GM23338 (cell line): ENCODE data around the gene MMD. TPM values are rescaled to one million over a fixed set of nuclear protein-coding genes. Genes with fewer than 3 reads are reported as not detected.

Experiments used
- ATAC-seq: fragments of 200-7000 bp; cut with Tn5 transposase; 3 replicates; pipeline ENCODE4 v1.9.1; 2020
- DNase-seq: peaks from one replicate; pipeline ENCODE4 v3.0.0-alpha.2; 2015; ENCODE audit warnings: low spot score
- H2AFZ ChIP-seq: fragments of 200-600 bp; sonication (generic); 2 replicates; pipeline ENCODE4 v1.8.0; 2016; ENCODE audit warnings: antibody characterized with exemption, mild to moderate bottlenecking, moderate library complexity
- H3F3A ChIP-seq: fragments of 200-600 bp; sonication (generic); replicated peaks from 2 replicates; pipeline ENCODE4 v1.8.0; 2017; ENCODE audit warnings: antibody characterized with exemption, mixed run types, low read depth
- H3K27ac ChIP-seq: fragments of 200-600 bp; sonication (generic); 2 replicates; pipeline ENCODE4 v1.6.1; 2016; ENCODE audit warnings: low read depth
- H3K27me3 ChIP-seq: fragments of 200-600 bp; sonication (generic); 2 replicates; pipeline ENCODE4 v1.8.0; 2016; ENCODE audit warnings: mild to moderate bottlenecking, mixed run types, moderate library complexity; ENCODE audit not compliant: insufficient read depth
- H3K36me3 ChIP-seq: fragments of 200-600 bp; sonication (generic); 2 replicates; pipeline ENCODE4 v1.8.0; 2016; ENCODE audit warnings: mild to moderate bottlenecking; ENCODE audit not compliant: insufficient read depth
- H3K4me1 ChIP-seq: fragments of 200-600 bp; sonication (generic); 2 replicates; pipeline ENCODE4 v1.8.0; 2016; ENCODE audit warnings: mild to moderate bottlenecking, moderate library complexity; ENCODE audit not compliant: insufficient read depth
- H3K4me2 ChIP-seq: fragments of 200-600 bp; sonication (generic); 2 replicates; pipeline ENCODE4 v1.7.1; 2017; ENCODE audit warnings: mixed run types
- H3K4me3 ChIP-seq: fragments of 200-600 bp; sonication (generic); 2 replicates; pipeline ENCODE4 v1.6.1; 2016; ENCODE audit warnings: mixed run types
- H3K79me2 ChIP-seq: fragments of 200-600 bp; sonication (generic); replicated peaks from 2 replicates; pipeline ENCODE4 v1.8.0; 2017; ENCODE audit warnings: mild to moderate bottlenecking; ENCODE audit not compliant: insufficient read depth
- H3K9me2 ChIP-seq: fragments of 200-600 bp; sonication (generic); 2 replicates; pipeline ENCODE4 v1.8.0; 2017; ENCODE audit not compliant: insufficient read depth
- H4K20me1 ChIP-seq: fragments of 200-600 bp; sonication (generic); replicated peaks from 2 replicates; pipeline ENCODE4 v1.8.0; 2017; ENCODE audit warnings: mild to moderate bottlenecking; ENCODE audit not compliant: insufficient read depth
- H3K27ac Mint-ChIP-seq: 2 replicates; pipeline ENCODE4 v1.8.0; 2020; ENCODE audit warnings: inconsistent platforms, mild to moderate bottlenecking, moderate library complexity, mixed read lengths
- H3K27me3 Mint-ChIP-seq: 3 replicates; pipeline ENCODE4 v1.8.0; 2022; ENCODE audit warnings: low read depth, mild to moderate bottlenecking, moderate library complexity, mixed read lengths, inconsistent platforms; ENCODE audit not compliant: insufficient read depth, poor library complexity
- H3K36me3 Mint-ChIP-seq: 3 replicates; pipeline ENCODE4 v1.8.0; 2021; ENCODE audit warnings: low read depth, mild to moderate bottlenecking, inconsistent platforms, moderate library complexity, mixed read lengths
- H3K4me1 Mint-ChIP-seq: 3 replicates; pipeline ENCODE4 v1.8.0; 2020; ENCODE audit warnings: mild to moderate bottlenecking, inconsistent platforms, mixed read lengths
- H3K4me3 Mint-ChIP-seq: 3 replicates; pipeline ENCODE4 v1.8.0; 2021; ENCODE audit warnings: moderate library complexity, mild to moderate bottlenecking, inconsistent platforms, mixed read lengths
- H3K9me3 Mint-ChIP-seq: 3 replicates; pipeline ENCODE4 v1.8.0; 2020; ENCODE audit warnings: moderate library complexity, mild to moderate bottlenecking, inconsistent platforms, mixed read lengths
- CREB1 ChIP-seq: fragments of 250-450 bp; sonication (Bioruptor Pico); IDR thresholded peaks from 2 replicates; pipeline ENCODE4 v1.5.0; 2020; ENCODE audit warnings: low read depth, mild to moderate bottlenecking, moderate library complexity
- EZH2 ChIP-seq: fragments of 200-600 bp; sonication (generic); IDR thresholded peaks from one replicate; pipeline ENCODE4 v1.8.0; 2017; ENCODE audit warnings: antibody characterized with exemption, mild to moderate bottlenecking, low read depth; ENCODE audit not compliant: unreplicated experiment
- EZH2phosphoT487 ChIP-seq: fragments of 200-600 bp; sonication (generic); IDR thresholded peaks from one replicate; pipeline ENCODE4 v1.8.1; 2018; ENCODE audit warnings: antibody characterized with exemption; ENCODE audit not compliant: unreplicated experiment
- JUNB ChIP-seq: IDR thresholded peaks from one replicate; pipeline ENCODE4 v1.6.1; 2016; ENCODE audit warnings: antibody characterized with exemption; ENCODE audit not compliant: unreplicated experiment
- NANOG ChIP-seq: IDR thresholded peaks from 2 replicates; pipeline ENCODE4 v1.6.1; 2016; ENCODE audit warnings: antibody characterized with exemption, borderline replicate concordance
- POLR2AphosphoS5 ChIP-seq: IDR thresholded peaks from 2 replicates; pipeline ENCODE4 v1.6.1; 2016; ENCODE audit warnings: antibody characterized with exemption, low read depth
- STAT1 ChIP-seq: IDR thresholded peaks from one replicate; pipeline ENCODE4 v1.6.1; 2016; ENCODE audit warnings: antibody characterized with exemption; ENCODE audit not compliant: unreplicated experiment
- ZNF114 ChIP-seq: fragments of 250-450 bp; sonication (Bioruptor Pico); IDR thresholded peaks from 2 replicates; pipeline ENCODE4 v1.5.0; 2020; ENCODE audit warnings: mild to moderate bottlenecking, moderate library complexity
- ZNF331 ChIP-seq: fragments of 250-450 bp; sonication (Bioruptor Pico); IDR thresholded peaks from 2 replicates; pipeline ENCODE4 v1.5.0; 2020; ENCODE audit warnings: low read depth, mild to moderate bottlenecking, moderate library complexity
- polyA plus RNA-seq: library from polyadenylated mRNA; unstranded; fragments of >200 nt; fragmentation: Nextera tagmentation; extraction: Ambion mirVana; gene quantifications from 2 replicates; pipeline ENCODE4 v1.2.1, GENCODE V29; 2016
- total RNA-seq: library from RNA; depleted of rRNA; stranded (reverse); fragments of >200 nt; shearing (Covaris generic); gene quantifications from 2 replicates; pipeline ENCODE4 v1.2.3, GENCODE V29; 2014
- TF ChIP-seq, protein P1 (sequence below): IDR thresholded peaks from one replicate; pipeline ENCODE4 v1.6.1; 2018; ENCODE audit warnings: antibody characterized with exemption; ENCODE audit not compliant: unreplicated experiment
- TF ChIP-seq, protein P2 (sequence below), 2 experiments: fragments of 200-600 bp in 1 of 2; sonication (generic) in 1 of 2; conservative IDR thresholded peaks; 2 replicates each; pipeline versions ENCODE4 v1.5.1 to v1.6.1; 2016 to 2017; ENCODE audit warnings: antibody characterized with exemption in 2 of 2, low read depth in 2 of 2, mild to moderate bottlenecking in 2 of 2, moderate library complexity in 1 of 2
- TF ChIP-seq, protein P3 (sequence below): IDR thresholded peaks from 2 replicates; pipeline ENCODE4 v1.6.1; 2016; ENCODE audit warnings: antibody characterized with exemption
- TF ChIP-seq, protein P4 (sequence below): fragments of 250-450 bp; sonication (Bioruptor Pico); IDR thresholded peaks from 2 replicates; pipeline ENCODE4 v1.5.0; 2020; ENCODE audit warnings: mild to moderate bottlenecking, moderate library complexity

Gene MMD
- total and polyA plus RNA-seq, 2 experiments from 2014 or later, result 46.4 to 47.0 TPM

DNA sequence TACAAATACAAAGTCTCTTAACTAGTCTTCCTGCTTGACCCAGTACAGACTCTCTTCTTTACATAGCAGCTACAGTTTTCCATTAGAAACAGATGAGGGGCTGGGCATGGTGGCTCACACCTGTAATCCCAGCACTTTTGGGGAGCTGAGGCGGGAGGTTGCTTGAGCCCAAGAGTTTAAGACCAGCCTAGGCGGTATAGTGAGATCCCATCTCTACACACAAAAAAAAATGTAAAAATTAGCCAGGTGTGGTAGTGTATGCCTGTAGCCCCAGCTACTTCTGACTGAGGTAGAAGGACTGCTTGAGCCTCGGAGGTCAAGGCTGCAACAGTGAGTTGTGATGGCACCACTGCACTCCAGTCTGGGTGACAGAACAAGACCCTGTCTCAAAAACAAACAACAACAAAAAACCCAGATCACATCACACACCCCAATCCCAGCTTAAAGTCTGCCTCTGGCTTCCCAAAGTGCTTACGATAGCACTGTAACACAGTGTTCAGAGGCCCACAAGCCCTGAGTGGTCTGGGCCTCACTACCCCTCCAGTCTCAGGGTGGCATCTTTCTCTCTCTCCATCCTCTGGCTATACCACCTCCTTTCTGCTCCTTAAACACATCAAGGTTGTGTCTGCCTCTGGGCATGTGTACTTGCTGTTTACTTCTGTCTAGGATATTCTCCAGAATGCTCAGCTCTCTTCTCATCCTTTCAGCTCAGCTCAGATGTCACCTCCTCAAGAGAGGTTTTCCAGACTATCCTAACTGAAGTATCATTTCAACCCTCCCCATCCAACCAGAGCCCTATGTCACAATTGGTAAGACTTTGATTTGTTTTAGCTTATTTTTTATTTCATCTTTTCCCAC is 4.0 kb downstream of the MMD start:
- TF ChIP-seq JUNB, result no peak
- no peak for TF ChIP-seq CREB1
- no peak for TF ChIP-seq EZH2
- TF ChIP-seq, protein P1, sequence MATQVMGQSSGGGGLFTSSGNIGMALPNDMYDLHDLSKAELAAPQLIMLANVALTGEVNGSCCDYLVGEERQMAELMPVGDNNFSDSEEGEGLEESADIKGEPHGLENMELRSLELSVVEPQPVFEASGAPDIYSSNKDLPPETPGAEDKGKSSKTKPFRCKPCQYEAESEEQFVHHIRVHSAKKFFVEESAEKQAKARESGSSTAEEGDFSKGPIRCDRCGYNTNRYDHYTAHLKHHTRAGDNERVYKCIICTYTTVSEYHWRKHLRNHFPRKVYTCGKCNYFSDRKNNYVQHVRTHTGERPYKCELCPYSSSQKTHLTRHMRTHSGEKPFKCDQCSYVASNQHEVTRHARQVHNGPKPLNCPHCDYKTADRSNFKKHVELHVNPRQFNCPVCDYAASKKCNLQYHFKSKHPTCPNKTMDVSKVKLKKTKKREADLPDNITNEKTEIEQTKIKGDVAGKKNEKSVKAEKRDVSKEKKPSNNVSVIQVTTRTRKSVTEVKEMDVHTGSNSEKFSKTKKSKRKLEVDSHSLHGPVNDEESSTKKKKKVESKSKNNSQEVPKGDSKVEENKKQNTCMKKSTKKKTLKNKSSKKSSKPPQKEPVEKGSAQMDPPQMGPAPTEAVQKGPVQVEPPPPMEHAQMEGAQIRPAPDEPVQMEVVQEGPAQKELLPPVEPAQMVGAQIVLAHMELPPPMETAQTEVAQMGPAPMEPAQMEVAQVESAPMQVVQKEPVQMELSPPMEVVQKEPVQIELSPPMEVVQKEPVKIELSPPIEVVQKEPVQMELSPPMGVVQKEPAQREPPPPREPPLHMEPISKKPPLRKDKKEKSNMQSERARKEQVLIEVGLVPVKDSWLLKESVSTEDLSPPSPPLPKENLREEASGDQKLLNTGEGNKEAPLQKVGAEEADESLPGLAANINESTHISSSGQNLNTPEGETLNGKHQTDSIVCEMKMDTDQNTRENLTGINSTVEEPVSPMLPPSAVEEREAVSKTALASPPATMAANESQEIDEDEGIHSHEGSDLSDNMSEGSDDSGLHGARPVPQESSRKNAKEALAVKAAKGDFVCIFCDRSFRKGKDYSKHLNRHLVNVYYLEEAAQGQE, result no peak
- TF ChIP-seq, protein P2, sequence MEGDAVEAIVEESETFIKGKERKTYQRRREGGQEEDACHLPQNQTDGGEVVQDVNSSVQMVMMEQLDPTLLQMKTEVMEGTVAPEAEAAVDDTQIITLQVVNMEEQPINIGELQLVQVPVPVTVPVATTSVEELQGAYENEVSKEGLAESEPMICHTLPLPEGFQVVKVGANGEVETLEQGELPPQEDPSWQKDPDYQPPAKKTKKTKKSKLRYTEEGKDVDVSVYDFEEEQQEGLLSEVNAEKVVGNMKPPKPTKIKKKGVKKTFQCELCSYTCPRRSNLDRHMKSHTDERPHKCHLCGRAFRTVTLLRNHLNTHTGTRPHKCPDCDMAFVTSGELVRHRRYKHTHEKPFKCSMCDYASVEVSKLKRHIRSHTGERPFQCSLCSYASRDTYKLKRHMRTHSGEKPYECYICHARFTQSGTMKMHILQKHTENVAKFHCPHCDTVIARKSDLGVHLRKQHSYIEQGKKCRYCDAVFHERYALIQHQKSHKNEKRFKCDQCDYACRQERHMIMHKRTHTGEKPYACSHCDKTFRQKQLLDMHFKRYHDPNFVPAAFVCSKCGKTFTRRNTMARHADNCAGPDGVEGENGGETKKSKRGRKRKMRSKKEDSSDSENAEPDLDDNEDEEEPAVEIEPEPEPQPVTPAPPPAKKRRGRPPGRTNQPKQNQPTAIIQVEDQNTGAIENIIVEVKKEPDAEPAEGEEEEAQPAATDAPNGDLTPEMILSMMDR (conservative IDR thresholded peaks at IDR 0.05; ENCODE audit: low read depth in 2 of 2), result no peak
- TF ChIP-seq, protein P3, sequence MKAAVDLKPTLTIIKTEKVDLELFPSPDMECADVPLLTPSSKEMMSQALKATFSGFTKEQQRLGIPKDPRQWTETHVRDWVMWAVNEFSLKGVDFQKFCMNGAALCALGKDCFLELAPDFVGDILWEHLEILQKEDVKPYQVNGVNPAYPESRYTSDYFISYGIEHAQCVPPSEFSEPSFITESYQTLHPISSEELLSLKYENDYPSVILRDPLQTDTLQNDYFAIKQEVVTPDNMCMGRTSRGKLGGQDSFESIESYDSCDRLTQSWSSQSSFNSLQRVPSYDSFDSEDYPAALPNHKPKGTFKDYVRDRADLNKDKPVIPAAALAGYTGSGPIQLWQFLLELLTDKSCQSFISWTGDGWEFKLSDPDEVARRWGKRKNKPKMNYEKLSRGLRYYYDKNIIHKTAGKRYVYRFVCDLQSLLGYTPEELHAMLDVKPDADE, result no peak
- no peak for TF ChIP-seq POLR2AphosphoS5
- no peak for TF ChIP-seq EZH2phosphoT487
- no peak for TF ChIP-seq STAT1
- no peak for TF ChIP-seq ZNF114 (CRISPR knock-in tag)
- TF ChIP-seq ZNF331 (CRISPR knock-in tag), result no peak
- no peak for TF ChIP-seq NANOG
- TF ChIP-seq, protein P4, sequence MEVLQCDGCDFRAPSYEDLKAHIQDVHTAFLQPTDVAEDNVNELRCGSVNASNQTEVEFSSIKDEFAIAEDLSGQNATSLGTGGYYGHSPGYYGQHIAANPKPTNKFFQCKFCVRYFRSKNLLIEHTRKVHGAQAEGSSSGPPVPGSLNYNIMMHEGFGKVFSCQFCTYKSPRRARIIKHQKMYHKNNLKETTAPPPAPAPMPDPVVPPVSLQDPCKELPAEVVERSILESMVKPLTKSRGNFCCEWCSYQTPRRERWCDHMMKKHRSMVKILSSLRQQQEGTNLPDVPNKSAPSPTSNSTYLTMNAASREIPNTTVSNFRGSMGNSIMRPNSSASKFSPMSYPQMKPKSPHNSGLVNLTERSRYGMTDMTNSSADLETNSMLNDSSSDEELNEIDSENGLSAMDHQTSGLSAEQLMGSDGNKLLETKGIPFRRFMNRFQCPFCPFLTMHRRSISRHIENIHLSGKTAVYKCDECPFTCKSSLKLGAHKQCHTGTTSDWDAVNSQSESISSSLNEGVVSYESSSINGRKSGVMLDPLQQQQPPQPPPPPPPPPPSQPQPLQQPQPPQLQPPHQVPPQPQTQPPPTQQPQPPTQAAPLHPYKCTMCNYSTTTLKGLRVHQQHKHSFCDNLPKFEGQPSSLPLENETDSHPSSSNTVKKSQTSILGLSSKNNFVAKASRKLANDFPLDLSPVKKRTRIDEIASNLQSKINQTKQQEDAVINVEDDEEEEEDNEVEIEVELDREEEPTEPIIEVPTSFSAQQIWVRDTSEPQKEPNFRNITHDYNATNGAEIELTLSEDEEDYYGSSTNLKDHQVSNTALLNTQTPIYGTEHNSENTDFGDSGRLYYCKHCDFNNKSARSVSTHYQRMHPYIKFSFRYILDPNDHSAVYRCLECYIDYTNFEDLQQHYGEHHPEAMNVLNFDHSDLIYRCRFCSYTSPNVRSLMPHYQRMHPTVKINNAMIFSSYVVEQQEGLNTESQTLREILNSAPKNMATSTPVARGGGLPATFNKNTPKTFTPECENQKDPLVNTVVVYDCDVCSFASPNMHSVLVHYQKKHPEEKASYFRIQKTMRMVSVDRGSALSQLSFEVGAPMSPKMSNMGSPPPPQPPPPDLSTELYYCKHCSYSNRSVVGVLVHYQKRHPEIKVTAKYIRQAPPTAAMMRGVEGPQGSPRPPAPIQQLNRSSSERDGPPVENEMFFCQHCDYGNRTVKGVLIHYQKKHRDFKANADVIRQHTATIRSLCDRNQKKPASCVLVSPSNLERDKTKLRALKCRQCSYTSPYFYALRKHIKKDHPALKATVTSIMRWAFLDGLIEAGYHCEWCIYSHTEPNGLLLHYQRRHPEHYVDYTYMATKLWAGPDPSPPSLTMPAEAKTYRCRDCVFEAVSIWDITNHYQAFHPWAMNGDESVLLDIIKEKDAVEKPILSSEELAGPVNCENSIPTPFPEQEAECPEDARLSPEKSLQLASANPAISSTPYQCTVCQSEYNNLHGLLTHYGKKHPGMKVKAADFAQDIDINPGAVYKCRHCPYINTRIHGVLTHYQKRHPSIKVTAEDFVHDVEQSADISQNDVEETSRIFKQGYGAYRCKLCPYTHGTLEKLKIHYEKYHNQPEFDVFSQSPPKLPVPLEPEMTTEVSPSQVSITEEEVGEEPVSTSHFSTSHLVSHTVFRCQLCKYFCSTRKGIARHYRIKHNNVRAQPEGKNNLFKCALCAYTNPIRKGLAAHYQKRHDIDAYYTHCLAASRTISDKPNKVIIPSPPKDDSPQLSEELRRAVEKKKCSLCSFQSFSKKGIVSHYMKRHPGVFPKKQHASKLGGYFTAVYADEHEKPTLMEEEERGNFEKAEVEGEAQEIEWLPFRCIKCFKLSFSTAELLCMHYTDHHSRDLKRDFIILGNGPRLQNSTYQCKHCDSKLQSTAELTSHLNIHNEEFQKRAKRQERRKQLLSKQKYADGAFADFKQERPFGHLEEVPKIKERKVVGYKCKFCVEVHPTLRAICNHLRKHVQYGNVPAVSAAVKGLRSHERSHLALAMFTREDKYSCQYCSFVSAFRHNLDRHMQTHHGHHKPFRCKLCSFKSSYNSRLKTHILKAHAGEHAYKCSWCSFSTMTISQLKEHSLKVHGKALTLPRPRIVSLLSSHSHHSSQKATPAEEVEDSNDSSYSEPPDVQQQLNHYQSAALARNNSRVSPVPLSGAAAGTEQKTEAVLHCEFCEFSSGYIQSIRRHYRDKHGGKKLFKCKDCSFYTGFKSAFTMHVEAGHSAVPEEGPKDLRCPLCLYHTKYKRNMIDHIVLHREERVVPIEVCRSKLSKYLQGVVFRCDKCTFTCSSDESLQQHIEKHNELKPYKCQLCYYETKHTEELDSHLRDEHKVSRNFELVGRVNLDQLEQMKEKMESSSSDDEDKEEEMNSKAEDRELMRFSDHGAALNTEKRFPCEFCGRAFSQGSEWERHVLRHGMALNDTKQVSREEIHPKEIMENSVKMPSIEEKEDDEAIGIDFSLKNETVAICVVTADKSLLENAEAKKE (CRISPR knock-in tag), result no peak
- no peaks in the 10 kb centered on the region for H3F3A ChIP-seq
- H3K79me2 ChIP-seq, result peaks cover 71% of the 10 kb centered on the region
- Mint-ChIP-seq H3K9me3 (no peaks in the 10 kb centered on the region), H3K4me3 (no peak overlapping the region), H3K27ac (no peak overlapping the region), H3K27me3 (peaks cover 2% of the 10 kb centered on the region), H3K4me1 (peaks cover 21% of the 10 kb centered on the region), H3K36me3 (peaks cover 24% of the 10 kb centered on the region)
- no peak overlapping the region for H3K4me2 ChIP-seq
- H4K20me1 ChIP-seq, result peaks cover 15% of the 10 kb centered on the region
- DNase-seq (no peak), ATAC-seq (no peak)
- no peaks in the 10 kb centered on the region for H3K27me3 ChIP-seq
- no peaks in the 10 kb centered on the region for H3K9me2 ChIP-seq
- peaks cover 8% of the 10 kb centered on the region for H3K4me1 ChIP-seq
- no peak overlapping the region for H3K4me3 ChIP-seq
- no peaks in the 10 kb centered on the region for H3K36me3 ChIP-seq
- no peak overlapping the region for H2AFZ ChIP-seq
- no peak overlapping the region for H3K27ac ChIP-seq
